Gastroesophageal sphincter (tissue), 4 donors: ENCODE data around the gene HDDC3. TPM values are rescaled to one million over a fixed set of nuclear protein-coding genes. Genes with fewer than 3 reads are reported as not detected.

ENCODE experiments used
- ATAC-seq: fragments of 150-250 bp; one replicate; pipeline ENCODE4 v1.9.1; 2016; ENCODE audit warnings: mild to moderate bottlenecking, moderate library complexity
- H3K27ac ChIP-seq, 4 donors: fragments of 200-600 bp; sonication (generic) in 3 of 4; 1 replicate in 3 of 4; 2 replicates in 1 of 4; pipeline ENCODE4 v1.5.1; 2016 to 2019
- H3K27me3 ChIP-seq: fragments of 200-600 bp; sonication (generic); one replicate; pipeline ENCODE4 v1.5.1; 2019
- H3K36me3 ChIP-seq, 2 donors: fragments of 200-600 bp; sonication (generic); one replicate each; pipeline ENCODE4 v1.5.1; 2019; ENCODE audit warnings: control low read depth in 1 of 2
- H3K4me1 ChIP-seq, 3 donors: fragments of 200-600 bp; sonication (generic); 1 replicate in 2 of 3; 2 replicates in 1 of 3; pipeline ENCODE4 v1.5.1; 2016 to 2019; ENCODE audit warnings: control low read depth in 2 of 3
- H3K4me3 ChIP-seq, 2 donors: fragments of 200-600 bp; sonication (generic); one replicate each; pipeline ENCODE4 v1.5.1; 2019; ENCODE audit warnings: mild to moderate bottlenecking in 1 of 2, moderate library complexity in 1 of 2
- H3K9me3 ChIP-seq, 3 donors: fragments of 200-600 bp; sonication (generic); one replicate each; pipeline ENCODE4 v1.5.1; 2017 to 2019; ENCODE audit warnings: control low read depth in 2 of 3
- CTCF ChIP-seq, 4 experiments: fragments of 200-600 bp in 2 of 4; fragments of 450-650 bp in 2 of 4; sonication (generic) in 1 of 4; IDR thresholded peaks; one replicate each; pipeline ENCODE4 v1.5.1; 2017 to 2019; ENCODE audit warnings: antibody characterized with exemption in 4 of 4, mild to moderate bottlenecking in 2 of 4, moderate library complexity in 2 of 4
- EP300 ChIP-seq: sonication (generic); formaldehyde crosslinking; IDR thresholded peaks from one replicate; pipeline ENCODE4 v1.6.1; 2017; ENCODE audit warnings: antibody characterized with exemption, mild to moderate bottlenecking
- POLR2A ChIP-seq, 2 donors: fragments of 450-650 bp; IDR thresholded peaks; one replicate each; pipeline ENCODE4 v1.6.1; 2017; ENCODE audit warnings: antibody characterized with exemption in 2 of 2, mild to moderate bottlenecking in 2 of 2, moderate library complexity in 1 of 2
- POLR2AphosphoS5 ChIP-seq: sonication (generic); formaldehyde crosslinking; IDR thresholded peaks from one replicate; pipeline ENCODE4 v1.6.1; 2017; ENCODE audit warnings: antibody characterized with exemption
- WGBS, 2 donors: methylation state at CpG; one replicate each; pipeline ENCODE4 v1.1.5; 2018; ENCODE audit warnings: low coverage in 1 of 2; 5-methylcytosine and 5-hydroxymethylcytosine counted together
- total RNA-seq, 4 donors: library from RNA; depleted of rRNA; stranded (reverse); fragments of >200 nt; gene quantifications; one replicate each; pipeline ENCODE4 v1.1.0, GENCODE V29; 2016

Gene HDDC3
- total RNA-seq, 4 donors from 2014 or later, result 5.9 to 17.1 (median 8.3) TPM

GRCh38 chr15:90972133-90972532 is 39.8 kb upstream of the HDDC3 start:
- no peak overlapping the region for H3K4me3 ChIP-seq
- no peaks in the 10 kb centered on the region for H3K9me3 ChIP-seq
- TF ChIP-seq POLR2AphosphoS5 (no peak), CTCF (IDR thresholded peaks at IDR 0.05) (no peak), POLR2A (IDR thresholded peaks at IDR 0.05) (no peak), EP300 (no peak)
- H3K27ac ChIP-seq, result no peak overlapping the region
- 73 to 94% methylated on average over 3 to 5 of the region's 5 CpGs for WGBS, 2 donors
- no peak for ATAC-seq
- H3K4me1 ChIP-seq, result no peaks in the 10 kb centered on the region
- H3K27me3 ChIP-seq, result no peaks in the 10 kb centered on the region
- peaks cover 0 to 35% of the 10 kb centered on the region in 2 donors for H3K36me3 ChIP-seq

DNA sequence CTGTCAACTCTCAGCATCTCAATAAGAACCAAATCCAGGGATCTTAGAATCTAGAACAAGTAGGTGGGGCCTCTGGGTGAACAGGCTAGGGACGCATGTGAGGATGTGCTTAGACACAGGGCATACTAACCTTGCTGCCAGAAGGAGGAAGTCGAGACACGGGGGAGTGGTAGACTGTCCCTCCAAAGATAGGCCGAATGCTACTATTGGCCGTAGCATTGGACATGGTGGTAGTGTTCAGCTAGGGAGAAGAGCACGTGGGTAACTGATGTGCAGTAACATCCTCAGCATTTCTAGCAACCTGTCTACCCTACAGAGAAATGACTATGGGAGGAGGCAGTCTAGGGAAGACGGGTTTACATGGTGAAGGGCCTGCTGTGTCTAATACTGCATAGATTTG is 37.9 kb upstream of the HDDC3 start:
- Histone ChIP-seq H3K27me3 (no peaks in the 10 kb centered on the region), H3K9me3 (no peaks in the 10 kb centered on the region), H3K4me3 (no peak overlapping the region), H3K4me1 (no peaks in the 10 kb centered on the region), H3K36me3 (peaks cover 0 to 54% of the 10 kb centered on the region in 2 donors), H3K27ac (no peak overlapping the region)
- TF ChIP-seq CTCF (IDR thresholded peaks at IDR 0.05) (no peak), POLR2AphosphoS5 (no peak), POLR2A (IDR thresholded peaks at IDR 0.05) (no peak), EP300 (no peak)
- ATAC-seq, result no peak
- WGBS, 2 donors, result 87 to 89% methylated on average over 3 to 6 of the region's 7 CpGs

DNA sequence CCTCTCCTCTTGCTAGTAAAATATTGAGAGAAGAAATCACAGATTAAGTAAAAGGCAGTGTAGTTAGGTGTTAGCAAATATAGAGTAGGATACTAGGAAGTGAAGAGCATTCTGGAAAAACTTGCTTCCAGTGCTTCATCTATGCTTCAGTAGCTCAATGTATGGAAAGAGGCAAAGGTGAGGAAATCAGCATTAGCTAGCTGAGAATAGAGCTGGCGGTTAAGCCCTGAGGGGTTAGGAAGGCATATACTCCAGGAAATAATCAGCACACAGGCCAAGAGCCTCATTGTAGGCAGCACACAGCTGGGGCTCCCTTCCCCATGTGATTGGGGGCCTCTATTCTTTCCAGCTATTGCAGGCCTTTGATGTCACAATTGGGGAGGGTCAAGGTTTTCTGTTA is 36.1 kb upstream of the HDDC3 start:
- no peaks in the 10 kb centered on the region for H3K9me3 ChIP-seq
- no peak overlapping the region for H3K27ac ChIP-seq
- ATAC-seq, result no peak
- no peak for TF ChIP-seq POLR2A (IDR thresholded peaks at IDR 0.05)
- TF ChIP-seq POLR2AphosphoS5, result no peak
- TF ChIP-seq EP300, result no peak
- TF ChIP-seq CTCF (IDR thresholded peaks at IDR 0.05), result no peak
- no peaks in the 10 kb centered on the region for H3K4me1 ChIP-seq
- no peaks in the 10 kb centered on the region for H3K27me3 ChIP-seq
- H3K4me3 ChIP-seq, result no peak overlapping the region
- peaks cover 0 to 53% of the 10 kb centered on the region in 2 donors for H3K36me3 ChIP-seq
- WGBS, 2 donors, result 100% methylated on average over 1 of the region's 1 CpG

DNA sequence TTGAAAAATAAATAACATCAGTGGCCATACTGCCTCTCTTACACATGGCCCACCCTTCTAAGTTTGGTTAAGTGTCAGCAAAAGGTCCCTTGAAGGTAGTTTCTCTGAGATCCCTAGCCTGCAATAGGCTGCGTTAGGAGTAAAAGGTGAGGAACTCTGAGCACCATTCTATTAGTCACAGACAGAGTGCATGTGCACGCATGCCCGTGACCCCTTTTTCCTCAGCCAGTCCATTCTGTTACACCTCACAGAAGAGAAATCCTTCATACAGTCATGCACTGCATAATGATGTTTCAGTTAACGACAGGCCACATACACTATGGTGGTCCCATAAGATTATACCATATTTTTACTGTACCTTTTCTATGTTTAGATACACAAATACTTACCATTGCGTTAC is 34.9 kb upstream of the HDDC3 start:
- Histone ChIP-seq H3K4me3 (no peak overlapping the region), H3K4me1 (no peaks in the 10 kb centered on the region), H3K27me3 (no peaks in the 10 kb centered on the region), H3K9me3 (no peaks in the 10 kb centered on the region), H3K36me3 (peaks cover 0 to 63% of the 10 kb centered on the region in 2 donors), H3K27ac (no peak overlapping the region)
- no peak for ATAC-seq
- no peak for TF ChIP-seq POLR2AphosphoS5
- no peak for TF ChIP-seq CTCF (IDR thresholded peaks at IDR 0.05)
- no peak for TF ChIP-seq POLR2A (IDR thresholded peaks at IDR 0.05)
- no peak for TF ChIP-seq EP300
- 85 to 89% methylated on average over 4 to 5 of the region's 5 CpGs for WGBS, 2 donors

DNA sequence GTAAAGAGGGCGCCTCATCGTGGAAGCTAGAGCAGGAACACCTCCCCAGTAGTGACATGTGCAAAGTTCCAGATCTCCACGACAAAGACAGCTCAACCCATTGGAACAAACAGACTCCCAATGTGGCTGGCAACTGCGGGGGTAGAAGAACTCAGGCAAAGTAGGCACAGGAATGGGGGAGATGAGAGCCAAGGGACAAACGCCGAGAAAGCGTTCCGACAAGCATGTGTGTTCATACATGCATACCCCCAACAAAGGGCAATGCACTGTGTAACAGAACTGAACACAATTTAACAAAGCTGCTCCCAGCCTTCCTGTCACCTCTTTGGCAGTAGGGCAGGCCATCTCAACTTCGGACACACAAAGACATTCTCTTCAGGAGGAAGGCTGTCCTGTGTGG is 33.9 kb upstream of the HDDC3 start:
- ATAC-seq, result no peak
- H3K4me3 ChIP-seq, result no peak overlapping the region
- H3K27me3 ChIP-seq, result no peaks in the 10 kb centered on the region
- TF ChIP-seq EP300 (no peak), CTCF (IDR thresholded peaks at IDR 0.05) (no peak), POLR2AphosphoS5 (no peak), POLR2A (IDR thresholded peaks at IDR 0.05) (no peak)
- H3K4me1 ChIP-seq, result peaks cover 0 to under 1% (median 0%) of the 10 kb centered on the region in 3 donors
- 54 to 85% methylated on average over 4 to 9 of the region's 9 CpGs for WGBS, 2 donors
- no peaks in the 10 kb centered on the region for H3K9me3 ChIP-seq
- H3K36me3 ChIP-seq, result peaks cover 0 to 72% of the 10 kb centered on the region in 2 donors
- no peak overlapping the region for H3K27ac ChIP-seq
